Subcutaneous adipose tissue (tissue), 4 donors: ENCODE results near the gene NDUFB1. TPM values are rescaled to one million over a fixed set of nuclear protein-coding genes. Genes with fewer than 3 reads are reported as not detected.

ENCODE experiments used
- total RNA-seq, 4 donors: library from RNA; depleted of rRNA; stranded (reverse); fragments of >200 nt; gene quantifications; one replicate each; pipeline ENCODE4 v1.1.0, GENCODE V29; 2016
- TF ChIP-seq, protein P1 (sequence below): fragments of 450-650 bp; IDR thresholded peaks from one replicate; pipeline ENCODE4 v1.5.1; 2016; ENCODE audit warnings: low read depth, mild to moderate bottlenecking, control low read depth, antibody characterized with exemption, moderate library complexity

NDUFB1 gene
- 100 to 1,000 TPM in 3 of 4 donors, 10 to 100 TPM in 1; 64.2 to 709 (median 213) TPM for total RNA-seq

DNA sequence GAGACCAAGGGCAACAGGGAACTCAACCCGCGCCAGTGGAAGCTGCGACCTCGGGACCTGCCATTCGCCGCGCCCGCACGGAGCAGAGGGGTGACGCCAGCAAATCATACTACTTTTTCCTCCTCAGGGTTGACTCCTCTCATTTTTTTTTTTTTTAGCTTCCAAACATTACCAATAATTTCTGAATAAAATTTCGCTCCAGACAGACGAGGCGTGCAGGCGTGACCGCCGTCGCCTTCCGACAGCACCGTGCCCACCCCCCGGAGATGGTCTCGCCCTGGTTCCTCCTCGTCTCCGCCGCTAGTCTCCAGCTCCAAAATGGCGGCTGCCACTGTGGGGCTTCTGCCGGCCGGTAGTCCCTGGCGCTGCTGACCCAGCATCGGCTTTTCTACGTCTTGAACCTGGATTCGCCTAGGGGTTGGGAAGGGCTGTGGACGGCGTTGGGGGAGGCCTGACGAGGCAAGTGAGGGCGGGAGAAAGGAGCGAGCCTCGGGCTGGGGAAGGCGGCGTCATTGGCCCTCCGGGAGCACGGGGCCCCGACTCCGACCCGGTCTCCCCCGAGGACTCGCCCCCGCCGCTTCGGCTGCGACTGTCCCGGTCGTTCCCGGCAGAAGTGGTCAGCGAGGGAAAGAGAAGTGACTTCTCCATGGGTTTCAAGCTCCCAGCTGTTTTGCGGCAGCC lies at the start of gene NDUFB1, which contains the start of gene CPSF2:
NDUFB1 (minus strand) TSS at position 37 of the 681 bp plus-strand sequence. CDS start 4,069 bp downstream, outside the sequence.
CPSF2 (plus strand) TSS at position 300 of the 681 bp plus-strand sequence. CDS start 9,016 bp downstream, outside the sequence.
- TF ChIP-seq, protein P1, sequence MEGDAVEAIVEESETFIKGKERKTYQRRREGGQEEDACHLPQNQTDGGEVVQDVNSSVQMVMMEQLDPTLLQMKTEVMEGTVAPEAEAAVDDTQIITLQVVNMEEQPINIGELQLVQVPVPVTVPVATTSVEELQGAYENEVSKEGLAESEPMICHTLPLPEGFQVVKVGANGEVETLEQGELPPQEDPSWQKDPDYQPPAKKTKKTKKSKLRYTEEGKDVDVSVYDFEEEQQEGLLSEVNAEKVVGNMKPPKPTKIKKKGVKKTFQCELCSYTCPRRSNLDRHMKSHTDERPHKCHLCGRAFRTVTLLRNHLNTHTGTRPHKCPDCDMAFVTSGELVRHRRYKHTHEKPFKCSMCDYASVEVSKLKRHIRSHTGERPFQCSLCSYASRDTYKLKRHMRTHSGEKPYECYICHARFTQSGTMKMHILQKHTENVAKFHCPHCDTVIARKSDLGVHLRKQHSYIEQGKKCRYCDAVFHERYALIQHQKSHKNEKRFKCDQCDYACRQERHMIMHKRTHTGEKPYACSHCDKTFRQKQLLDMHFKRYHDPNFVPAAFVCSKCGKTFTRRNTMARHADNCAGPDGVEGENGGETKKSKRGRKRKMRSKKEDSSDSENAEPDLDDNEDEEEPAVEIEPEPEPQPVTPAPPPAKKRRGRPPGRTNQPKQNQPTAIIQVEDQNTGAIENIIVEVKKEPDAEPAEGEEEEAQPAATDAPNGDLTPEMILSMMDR = no peak

DNA sequence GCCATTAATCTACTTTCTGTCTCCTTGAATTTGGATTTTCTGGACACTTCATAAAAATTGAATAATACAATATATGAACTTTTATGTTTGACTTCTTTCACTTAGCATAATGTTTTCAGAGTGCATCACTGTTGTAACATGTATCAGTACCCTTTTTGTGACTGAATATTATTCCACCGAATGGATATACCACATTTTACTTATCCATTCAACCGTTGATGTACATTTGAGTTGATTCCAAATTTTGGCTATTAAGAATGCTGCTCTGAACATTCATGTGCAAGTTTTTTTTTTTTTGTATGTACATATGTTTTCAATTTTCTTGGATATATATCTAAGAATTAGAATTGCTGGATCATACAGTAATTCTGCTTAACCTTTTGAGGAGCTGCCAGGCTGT lies 43.5 kb upstream of the NDUFB1 start:
- TF ChIP-seq, protein P1 = no peak

DNA sequence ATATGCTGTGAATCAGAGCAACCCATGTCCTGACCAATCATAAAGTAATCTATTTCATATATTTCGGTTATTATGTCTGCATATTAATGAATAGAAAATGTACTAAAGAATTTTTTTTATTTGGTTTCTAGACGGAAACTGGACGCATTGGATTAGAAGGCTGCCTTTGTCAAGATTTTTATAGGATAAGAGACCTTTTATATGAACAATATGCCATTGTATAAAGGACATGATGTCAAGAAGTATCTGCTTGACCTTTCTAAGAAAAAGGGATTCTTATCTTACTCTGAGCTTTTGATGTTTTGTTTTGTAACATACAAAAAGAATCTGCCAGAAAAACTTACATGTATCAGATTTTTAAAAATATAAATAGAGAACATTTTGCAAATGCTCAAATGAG lies 40.0 kb upstream of the NDUFB1 start:
- TF ChIP-seq, protein P1 = no peak

DNA sequence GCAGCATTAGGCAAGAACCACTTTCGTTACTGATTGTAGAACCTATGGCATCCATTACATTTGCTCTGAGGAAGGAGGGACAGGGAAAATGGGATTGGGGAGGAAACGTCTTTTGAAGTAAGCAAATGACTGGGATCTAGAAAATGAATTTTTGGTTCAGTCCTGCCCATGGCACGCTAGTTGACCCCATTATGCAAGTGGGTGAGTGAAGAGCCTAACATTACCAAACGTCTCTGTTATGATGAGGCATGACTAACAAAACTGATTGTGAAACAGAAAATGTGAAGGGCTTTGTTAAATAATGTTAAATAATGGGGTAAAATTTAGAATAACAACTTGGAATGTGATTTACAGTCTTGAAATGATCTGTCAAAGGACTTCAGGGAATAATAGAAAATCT lies 39.1 kb upstream of the NDUFB1 start:
- TF ChIP-seq, protein P1 = no peak

DNA sequence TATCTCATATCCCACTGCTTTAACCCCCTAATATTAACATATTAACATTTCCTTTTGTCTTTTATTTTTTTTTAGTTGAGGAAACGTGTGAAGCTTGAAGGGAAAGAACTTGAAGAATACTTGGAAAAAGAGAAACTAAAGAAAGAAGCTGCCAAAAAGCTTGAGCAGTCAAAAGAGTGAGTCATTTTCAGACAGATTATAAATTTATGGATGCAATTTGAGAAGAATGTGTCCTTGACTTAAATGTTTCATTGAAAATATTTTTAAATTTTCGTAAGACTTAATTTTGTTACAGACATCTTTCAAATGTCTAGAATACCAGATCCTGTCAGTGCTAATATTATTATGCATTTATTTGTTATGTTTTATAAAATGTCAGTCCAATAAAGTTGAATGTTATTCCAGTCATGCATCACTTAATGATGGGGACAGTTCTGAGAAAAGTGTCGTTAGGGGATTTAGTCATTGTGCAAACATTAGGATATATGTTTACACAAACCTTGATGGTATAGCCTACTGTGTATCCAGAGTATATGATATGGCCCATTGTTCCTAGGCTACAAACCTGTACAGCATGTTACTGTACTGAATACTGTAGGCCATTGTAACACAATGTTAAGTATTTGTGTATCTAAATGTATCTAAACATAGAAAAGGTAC lies 32.9 kb upstream of the NDUFB1 start:
- TF ChIP-seq, protein P1 = no peak

DNA sequence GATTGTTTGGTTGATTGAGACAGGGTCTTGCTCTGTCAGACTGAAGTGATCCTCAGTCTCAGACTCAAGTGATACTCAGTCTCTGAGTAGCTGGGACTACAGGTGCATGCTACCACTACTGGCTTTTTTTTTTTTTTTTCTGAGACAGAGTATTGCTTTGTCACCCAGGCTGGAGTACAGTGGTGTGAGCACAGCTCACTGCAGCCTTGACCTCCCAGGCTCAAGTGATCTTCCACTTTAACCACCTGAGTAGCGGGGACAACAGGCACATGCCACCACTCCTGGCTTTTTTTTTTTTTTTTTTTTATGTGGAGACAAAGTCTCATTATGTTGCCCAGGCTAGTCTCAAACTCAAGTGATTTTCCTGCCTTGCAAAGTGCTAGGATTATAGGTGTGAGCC lies 32.1 kb upstream of the NDUFB1 start:
- TF ChIP-seq, protein P1 = no peak

DNA sequence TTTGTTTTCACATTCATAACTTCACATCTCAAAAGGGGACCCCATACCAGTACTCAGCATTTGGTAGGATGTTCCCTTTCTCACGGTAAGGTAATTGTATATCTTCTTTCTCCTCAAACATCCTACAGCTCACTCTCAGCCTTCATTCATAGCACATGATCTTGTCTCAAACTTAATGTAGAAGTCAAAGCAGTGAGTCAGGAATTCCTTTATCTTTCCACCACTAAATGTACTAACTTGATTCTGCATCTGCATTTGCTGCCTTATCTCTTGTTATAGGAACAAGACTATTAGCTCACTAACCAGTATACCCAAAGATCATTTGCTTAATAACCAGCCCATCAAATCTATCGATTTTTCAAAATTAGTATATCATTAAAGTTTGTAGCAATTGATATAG lies 23.2 kb upstream of the NDUFB1 start:
- TF ChIP-seq, protein P1 = no peak
